Coronary artery (tissue), 2 donors: Measurements from ENCODE around the gene COQ2.
A peak's percentile ranks its signal among the peaks of the same experiment; 100 is the strongest.
"Not testable (repeated sequence)": the region's sequence is repeated elsewhere in the genome, so short reads cannot be mapped to it uniquely, and the experiment has no call there.

Source experiments
- DNase-seq: peaks from one replicate; pipeline ENCODE4 v3.0.0-alpha.2; 2017; ENCODE audit warnings: low spot score
- H3K27ac ChIP-seq, 2 donors: fragments of 200-600 bp; sonication (generic); one replicate each; pipeline ENCODE4 v1.5.1; 2016 to 2019
- H3K4me3 ChIP-seq: fragments of 200-600 bp; sonication (generic); 2 replicates; pipeline ENCODE4 v1.5.1; 2016; ENCODE audit warnings: mild to moderate bottlenecking, moderate library complexity
- TF ChIP-seq, protein P1 (sequence below): fragments of 200-600 bp; sonication (generic); IDR thresholded peaks from one replicate; pipeline ENCODE4 v1.5.1; 2019; ENCODE audit warnings: antibody characterized with exemption

Gene COQ2, protein sequence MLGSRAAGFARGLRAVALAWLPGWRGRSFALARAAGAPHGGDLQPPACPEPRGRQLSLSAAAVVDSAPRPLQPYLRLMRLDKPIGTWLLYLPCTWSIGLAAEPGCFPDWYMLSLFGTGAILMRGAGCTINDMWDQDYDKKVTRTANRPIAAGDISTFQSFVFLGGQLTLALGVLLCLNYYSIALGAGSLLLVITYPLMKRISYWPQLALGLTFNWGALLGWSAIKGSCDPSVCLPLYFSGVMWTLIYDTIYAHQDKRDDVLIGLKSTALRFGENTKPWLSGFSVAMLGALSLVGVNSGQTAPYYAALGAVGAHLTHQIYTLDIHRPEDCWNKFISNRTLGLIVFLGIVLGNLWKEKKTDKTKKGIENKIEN

DNA sequence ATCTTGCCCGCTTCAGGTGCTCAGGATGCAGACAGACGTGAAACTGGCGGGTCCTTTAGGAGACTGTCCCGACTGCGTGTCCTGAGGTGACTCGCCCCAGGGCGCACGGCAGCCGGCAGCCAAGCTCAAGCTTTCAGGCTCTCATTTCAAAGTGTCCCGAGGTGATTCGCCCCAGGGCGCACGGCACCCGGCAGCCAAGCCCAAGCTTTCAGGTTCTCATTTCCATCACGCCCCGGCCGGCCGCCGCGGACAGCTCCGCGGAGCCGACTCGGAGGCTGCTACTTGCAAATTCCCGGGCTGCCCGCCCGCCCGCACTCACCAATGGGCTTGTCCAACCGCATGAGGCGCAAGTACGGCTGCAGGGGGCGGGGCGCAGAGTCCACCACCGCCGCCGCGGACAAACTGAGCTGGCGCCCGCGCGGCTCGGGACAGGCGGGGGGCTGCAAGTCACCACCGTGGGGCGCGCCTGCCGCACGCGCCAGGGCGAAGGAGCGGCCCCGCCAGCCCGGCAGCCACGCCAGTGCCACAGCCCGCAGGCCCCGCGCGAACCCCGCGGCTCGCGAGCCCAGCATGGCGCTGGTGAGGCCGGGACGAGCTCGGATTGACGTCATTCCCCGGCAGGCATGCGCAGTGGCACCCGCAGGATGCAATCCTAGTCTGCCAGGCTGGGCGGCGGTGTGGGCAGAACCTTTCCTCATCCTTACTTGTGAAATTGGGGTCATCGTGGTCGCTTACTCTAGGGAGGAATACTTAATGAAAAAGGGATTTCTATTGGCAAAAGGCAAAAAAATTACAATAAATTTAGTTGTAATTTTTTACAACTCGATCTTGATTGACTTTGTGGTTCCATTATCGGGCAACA, at the start of gene COQ2:
COQ2 (minus strand) TSS at position 606 of the 862 bp plus-strand sequence; CDS start at position 572, 34 bp downstream.
- TF ChIP-seq, protein P1, sequence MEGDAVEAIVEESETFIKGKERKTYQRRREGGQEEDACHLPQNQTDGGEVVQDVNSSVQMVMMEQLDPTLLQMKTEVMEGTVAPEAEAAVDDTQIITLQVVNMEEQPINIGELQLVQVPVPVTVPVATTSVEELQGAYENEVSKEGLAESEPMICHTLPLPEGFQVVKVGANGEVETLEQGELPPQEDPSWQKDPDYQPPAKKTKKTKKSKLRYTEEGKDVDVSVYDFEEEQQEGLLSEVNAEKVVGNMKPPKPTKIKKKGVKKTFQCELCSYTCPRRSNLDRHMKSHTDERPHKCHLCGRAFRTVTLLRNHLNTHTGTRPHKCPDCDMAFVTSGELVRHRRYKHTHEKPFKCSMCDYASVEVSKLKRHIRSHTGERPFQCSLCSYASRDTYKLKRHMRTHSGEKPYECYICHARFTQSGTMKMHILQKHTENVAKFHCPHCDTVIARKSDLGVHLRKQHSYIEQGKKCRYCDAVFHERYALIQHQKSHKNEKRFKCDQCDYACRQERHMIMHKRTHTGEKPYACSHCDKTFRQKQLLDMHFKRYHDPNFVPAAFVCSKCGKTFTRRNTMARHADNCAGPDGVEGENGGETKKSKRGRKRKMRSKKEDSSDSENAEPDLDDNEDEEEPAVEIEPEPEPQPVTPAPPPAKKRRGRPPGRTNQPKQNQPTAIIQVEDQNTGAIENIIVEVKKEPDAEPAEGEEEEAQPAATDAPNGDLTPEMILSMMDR: peak; percentile 27
- H3K4me3 ChIP-seq: peak within 1 kb of the TSS; percentile 96
- peak; percentile 97 for DNase-seq
- H3K27ac ChIP-seq: peak within 1 kb of the TSS; percentile 98 to 99

DNA sequence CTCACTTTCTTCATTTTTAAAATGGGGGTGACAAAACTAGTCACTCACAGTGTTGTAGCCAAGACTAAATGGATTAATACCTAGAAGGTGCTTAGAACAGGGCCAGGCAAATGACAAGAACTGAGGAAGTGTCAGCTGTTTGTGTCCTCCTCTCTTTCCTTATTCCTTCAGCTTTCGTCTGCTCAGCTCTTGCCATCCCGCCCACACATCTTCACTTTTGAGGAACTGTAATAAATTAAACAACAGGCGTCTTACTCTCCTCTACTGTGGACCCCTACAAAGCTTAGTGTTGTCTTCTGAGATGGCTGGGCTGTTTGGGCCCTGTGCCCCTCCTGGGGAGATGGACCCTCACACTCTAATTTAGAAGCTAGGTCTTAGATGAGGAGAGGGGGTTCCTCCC, 47.4 kb upstream of the COQ2 start:
- Histone ChIP-seq H3K4me3 (no peak overlapping the region), H3K27ac (no peak overlapping the region)
- DNase-seq: no peak
- TF ChIP-seq, protein P1: no peak

- TF ChIP-seq, protein P1: no peak
- Histone ChIP-seq H3K27ac (no peak overlapping the region), H3K4me3 (no peak overlapping the region)
- DNase-seq: no peak
These were observed 45.0 kb upstream of the COQ2 start for GRCh38 chr4:83329521-83330110.

- DNase-seq: no peak
- H3K27ac ChIP-seq: no peak overlapping the region
- no peak overlapping the region for H3K4me3 ChIP-seq
- TF ChIP-seq, protein P1: no peak
These were observed 44.1 kb upstream of the COQ2 start for GRCh38 chr4:83328521-83329187.

- H3K4me3 ChIP-seq: no peak overlapping the region
- H3K27ac ChIP-seq: no peak overlapping the region
- TF ChIP-seq, protein P1: no peak
- DNase-seq: no peak
These were observed 41.9 kb upstream of the COQ2 start for GRCh38 chr4:83326546-83326945.

GRCh38 chr4:83325306-83325705, 40.7 kb upstream of the COQ2 start:
- H3K27ac ChIP-seq, DNase-seq, H3K4me3 ChIP-seq: not testable (repeated sequence)

- TF ChIP-seq, protein P1: no peak
- no peak for DNase-seq
- Histone ChIP-seq H3K4me3 (no peak overlapping the region), H3K27ac (no peak overlapping the region)
These were observed 38.5 kb upstream of the COQ2 start for GRCh38 chr4:83323136-83323535.
